SK-N-SH treated with all-trans-retinoic acid at 6 μM for 48 hours (cell line): ENCODE measurements around the gene GLI3.

Experiments used
- ATAC-seq: fragments of 200-7000 bp; cut with Tn5 transposase; 3 replicates; pipeline ENCODE4 v1.9.1; 2020; ENCODE audit warnings: mild to moderate bottlenecking, moderate library complexity
- ARNTL ChIP-seq: fragments of 450-650 bp; formaldehyde crosslinking; IDR thresholded peaks from 2 replicates; pipeline ENCODE4 v1.5.0; 2020; ENCODE audit warnings: low read depth, mild to moderate bottlenecking, moderate library complexity, borderline replicate concordance
- CREB5 ChIP-seq: fragments of 250-450 bp; sonication (Bioruptor Pico); IDR thresholded peaks from 2 replicates; pipeline ENCODE4 v1.5.1; 2020; ENCODE audit warnings: low read depth, mild to moderate bottlenecking, moderate library complexity
- CSDC2 ChIP-seq: fragments of 250-450 bp; sonication (Bioruptor Pico); IDR thresholded peaks from 2 replicates; pipeline ENCODE4 v1.5.0; 2020; ENCODE audit warnings: mild to moderate bottlenecking, moderate library complexity
- ESRRG ChIP-seq: fragments of 250-450 bp; sonication (Bioruptor Pico); IDR thresholded peaks from 2 replicates; pipeline ENCODE4 v1.6.1; 2021; ENCODE audit warnings: mild to moderate bottlenecking
- GLIS3 ChIP-seq: fragments of 250-450 bp; sonication (Bioruptor Pico); IDR thresholded peaks from 2 replicates; pipeline ENCODE4 v1.5.0; 2020; ENCODE audit warnings: mild to moderate bottlenecking, moderate library complexity
- ISL1 ChIP-seq: fragments of 250-450 bp; sonication (Bioruptor Pico); IDR thresholded peaks from 2 replicates; pipeline ENCODE4 v2.1.2; 2022; ENCODE audit warnings: mild to moderate bottlenecking, moderate library complexity
- OSR1 ChIP-seq: fragments of 250-450 bp; sonication (Bioruptor Pico); IDR thresholded peaks from 2 replicates; pipeline ENCODE4 v1.8.0; 2022; ENCODE audit warnings: moderate library complexity, mild to moderate bottlenecking, inconsistent platforms
- PPARA ChIP-seq: fragments of 250-450 bp; sonication (Bioruptor Pico); IDR thresholded peaks from 2 replicates; pipeline ENCODE4 v1.5.0; 2020; ENCODE audit warnings: mild to moderate bottlenecking, borderline replicate concordance
- RARB ChIP-seq: fragments of 250-450 bp; sonication (Bioruptor Pico); IDR thresholded peaks from 2 replicates; pipeline ENCODE4 v1.8.0; 2021; ENCODE audit warnings: mild to moderate bottlenecking, moderate library complexity
- SNAI2 ChIP-seq: fragments of 250-450 bp; sonication (Bioruptor Pico); IDR thresholded peaks from 2 replicates; pipeline ENCODE4 v1.5.0; 2020; ENCODE audit warnings: mild to moderate bottlenecking, moderate library complexity
- TCF4 ChIP-seq: fragments of 250-450 bp; sonication (Bioruptor Pico); IDR thresholded peaks from 2 replicates; pipeline ENCODE4 v1.8.0; 2021; ENCODE audit warnings: mild to moderate bottlenecking, moderate library complexity, borderline replicate concordance
- TOX ChIP-seq: fragments of 250-450 bp; sonication (Bioruptor Pico); IDR thresholded peaks from 2 replicates; pipeline ENCODE4 v1.8.0; 2021; ENCODE audit warnings: mild to moderate bottlenecking, moderate library complexity, borderline replicate concordance
- ZC3H10 ChIP-seq: fragments of 250-450 bp; sonication (Bioruptor Pico); IDR thresholded peaks from 2 replicates; pipeline ENCODE4 v1.5.1; 2021; ENCODE audit warnings: mild to moderate bottlenecking, moderate library complexity
- ZFP3 ChIP-seq: fragments of 250-450 bp; sonication (Bioruptor Pico); IDR thresholded peaks from 2 replicates; pipeline ENCODE4 v1.5.0; 2020; ENCODE audit warnings: mild to moderate bottlenecking, moderate library complexity
- ZFP30 ChIP-seq: fragments of 450-650 bp; formaldehyde crosslinking; IDR thresholded peaks from 2 replicates; pipeline ENCODE4 v1.5.0; 2022; ENCODE audit warnings: mild to moderate bottlenecking, moderate library complexity
- ZNF565 ChIP-seq: fragments of 450-650 bp; formaldehyde crosslinking; conservative IDR thresholded peaks from 2 replicates; pipeline ENCODE4 v1.5.0; 2020; ENCODE audit warnings: low read depth, mild to moderate bottlenecking, moderate library complexity
- ZNF70 ChIP-seq: fragments of 450-650 bp; formaldehyde crosslinking; IDR thresholded peaks from 2 replicates; pipeline ENCODE4 v1.5.0; 2020; ENCODE audit warnings: mild to moderate bottlenecking, moderate library complexity
- ZNF8 ChIP-seq: fragments of 450-650 bp; formaldehyde crosslinking; IDR thresholded peaks from 2 replicates; pipeline ENCODE4 v1.5.0; 2020; ENCODE audit warnings: mild to moderate bottlenecking, moderate library complexity
- TF ChIP-seq, protein P1 (sequence below): fragments of 250-450 bp; sonication (Bioruptor Pico); IDR thresholded peaks from 2 replicates; pipeline ENCODE4 v1.8.0; 2020; ENCODE audit warnings: mild to moderate bottlenecking, moderate library complexity, borderline replicate concordance
- TF ChIP-seq, protein P2 (sequence below): fragments of 250-450 bp; sonication (Bioruptor Pico); IDR thresholded peaks from 2 replicates; pipeline ENCODE4 v1.5.1; 2021; ENCODE audit warnings: mild to moderate bottlenecking, moderate library complexity
- TF ChIP-seq, protein P3 (sequence below): fragments of 250-450 bp; sonication (Bioruptor Pico); IDR thresholded peaks from 2 replicates; pipeline ENCODE4 v1.5.0; 2020; ENCODE audit warnings: mild to moderate bottlenecking, moderate library complexity

Gene GLI3

DNA sequence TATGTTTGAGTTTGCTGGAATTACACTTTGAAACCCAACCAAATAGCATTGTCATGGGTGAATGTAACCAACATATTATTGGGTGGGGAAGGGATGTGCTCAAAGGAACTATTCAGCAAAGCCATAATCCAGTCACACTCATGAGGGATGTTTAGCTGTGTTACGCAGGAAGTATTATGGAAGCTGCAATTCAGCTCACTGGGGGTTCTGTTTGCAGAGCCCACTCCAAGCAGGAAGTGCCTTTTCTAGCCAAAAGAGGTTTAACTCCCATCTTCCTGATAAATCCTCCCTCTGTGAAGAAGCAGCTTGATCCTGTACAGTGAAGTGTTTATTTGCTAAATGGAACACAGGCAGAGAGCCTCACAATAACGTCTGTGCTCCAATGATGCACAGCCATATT lies 172.5 kb downstream of the GLI3 start:
- ATAC-seq, result no peak
- TF ChIP-seq, protein P1, sequence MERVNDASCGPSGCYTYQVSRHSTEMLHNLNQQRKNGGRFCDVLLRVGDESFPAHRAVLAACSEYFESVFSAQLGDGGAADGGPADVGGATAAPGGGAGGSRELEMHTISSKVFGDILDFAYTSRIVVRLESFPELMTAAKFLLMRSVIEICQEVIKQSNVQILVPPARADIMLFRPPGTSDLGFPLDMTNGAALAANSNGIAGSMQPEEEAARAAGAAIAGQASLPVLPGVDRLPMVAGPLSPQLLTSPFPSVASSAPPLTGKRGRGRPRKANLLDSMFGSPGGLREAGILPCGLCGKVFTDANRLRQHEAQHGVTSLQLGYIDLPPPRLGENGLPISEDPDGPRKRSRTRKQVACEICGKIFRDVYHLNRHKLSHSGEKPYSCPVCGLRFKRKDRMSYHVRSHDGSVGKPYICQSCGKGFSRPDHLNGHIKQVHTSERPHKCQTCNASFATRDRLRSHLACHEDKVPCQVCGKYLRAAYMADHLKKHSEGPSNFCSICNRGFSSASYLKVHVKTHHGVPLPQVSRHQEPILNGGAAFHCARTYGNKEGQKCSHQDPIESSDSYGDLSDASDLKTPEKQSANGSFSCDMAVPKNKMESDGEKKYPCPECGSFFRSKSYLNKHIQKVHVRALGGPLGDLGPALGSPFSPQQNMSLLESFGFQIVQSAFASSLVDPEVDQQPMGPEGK, result no peak
- TF ChIP-seq ZNF565 (CRISPR knock-in tag) (no peak), ESRRG (CRISPR knock-in tag) (no peak), TOX (CRISPR knock-in tag) (no peak), SNAI2 (CRISPR knock-in tag) (no peak), CSDC2 (CRISPR knock-in tag) (no peak), PPARA (CRISPR knock-in tag) (no peak), ZNF70 (no peak), ZNF8 (CRISPR knock-in tag) (no peak), ZFP3 (no peak), RARB (CRISPR knock-in tag) (no peak)

- TF ChIP-seq ISL1 (CRISPR knock-in tag) (no peak), ESRRG (CRISPR knock-in tag) (no peak), ZFP3 (no peak), ARNTL (CRISPR knock-in tag) (no peak), TOX (CRISPR knock-in tag) (no peak), ZFP30 (CRISPR knock-in tag) (no peak), ZC3H10 (CRISPR knock-in tag) (no peak), CREB5 (no peak), ZNF70 (no peak), TCF4 (CRISPR knock-in tag) (no peak)
- no peak for ATAC-seq
Observed at GRCh38 chr7:42059275-42059674, 177.7 kb downstream of the GLI3 start.

DNA sequence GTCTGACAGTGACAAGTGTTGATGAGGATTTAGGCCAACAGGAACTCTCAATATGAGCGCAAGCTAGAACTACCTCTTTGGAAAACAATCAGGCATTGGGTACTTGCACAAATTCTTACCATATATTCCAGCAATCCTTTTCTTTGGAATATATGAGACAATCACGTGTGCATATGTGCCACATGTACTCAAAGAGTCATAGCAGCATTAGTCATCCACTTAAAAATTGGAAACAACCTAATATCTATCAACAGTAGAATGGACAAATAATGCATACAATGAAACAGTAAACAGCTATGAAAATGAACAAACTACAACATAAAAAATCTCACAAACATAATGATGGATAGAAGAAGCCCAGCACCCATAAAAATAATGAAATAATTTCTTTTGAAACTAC lies 179.7 kb downstream of the GLI3 start:
- TF ChIP-seq TOX (CRISPR knock-in tag), result no peak
- no peak for TF ChIP-seq SNAI2 (CRISPR knock-in tag)
- no peak for TF ChIP-seq RARB (CRISPR knock-in tag)
- TF ChIP-seq, protein P2, sequence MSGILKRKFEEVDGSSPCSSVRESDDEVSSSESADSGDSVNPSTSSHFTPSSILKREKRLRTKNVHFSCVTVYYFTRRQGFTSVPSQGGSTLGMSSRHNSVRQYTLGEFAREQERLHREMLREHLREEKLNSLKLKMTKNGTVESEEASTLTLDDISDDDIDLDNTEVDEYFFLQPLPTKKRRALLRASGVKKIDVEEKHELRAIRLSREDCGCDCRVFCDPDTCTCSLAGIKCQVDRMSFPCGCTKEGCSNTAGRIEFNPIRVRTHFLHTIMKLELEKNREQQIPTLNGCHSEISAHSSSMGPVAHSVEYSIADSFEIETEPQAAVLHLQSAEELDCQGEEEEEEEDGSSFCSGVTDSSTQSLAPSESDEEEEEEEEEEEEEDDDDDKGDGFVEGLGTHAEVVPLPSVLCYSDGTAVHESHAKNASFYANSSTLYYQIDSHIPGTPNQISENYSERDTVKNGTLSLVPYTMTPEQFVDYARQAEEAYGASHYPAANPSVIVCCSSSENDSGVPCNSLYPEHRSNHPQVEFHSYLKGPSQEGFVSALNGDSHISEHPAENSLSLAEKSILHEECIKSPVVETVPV (CRISPR knock-in tag), result no peak
- TF ChIP-seq OSR1 (CRISPR knock-in tag), result no peak
- TF ChIP-seq, protein P1, result no peak
- TF ChIP-seq GLIS3 (CRISPR knock-in tag), result no peak
- TF ChIP-seq, protein P3, sequence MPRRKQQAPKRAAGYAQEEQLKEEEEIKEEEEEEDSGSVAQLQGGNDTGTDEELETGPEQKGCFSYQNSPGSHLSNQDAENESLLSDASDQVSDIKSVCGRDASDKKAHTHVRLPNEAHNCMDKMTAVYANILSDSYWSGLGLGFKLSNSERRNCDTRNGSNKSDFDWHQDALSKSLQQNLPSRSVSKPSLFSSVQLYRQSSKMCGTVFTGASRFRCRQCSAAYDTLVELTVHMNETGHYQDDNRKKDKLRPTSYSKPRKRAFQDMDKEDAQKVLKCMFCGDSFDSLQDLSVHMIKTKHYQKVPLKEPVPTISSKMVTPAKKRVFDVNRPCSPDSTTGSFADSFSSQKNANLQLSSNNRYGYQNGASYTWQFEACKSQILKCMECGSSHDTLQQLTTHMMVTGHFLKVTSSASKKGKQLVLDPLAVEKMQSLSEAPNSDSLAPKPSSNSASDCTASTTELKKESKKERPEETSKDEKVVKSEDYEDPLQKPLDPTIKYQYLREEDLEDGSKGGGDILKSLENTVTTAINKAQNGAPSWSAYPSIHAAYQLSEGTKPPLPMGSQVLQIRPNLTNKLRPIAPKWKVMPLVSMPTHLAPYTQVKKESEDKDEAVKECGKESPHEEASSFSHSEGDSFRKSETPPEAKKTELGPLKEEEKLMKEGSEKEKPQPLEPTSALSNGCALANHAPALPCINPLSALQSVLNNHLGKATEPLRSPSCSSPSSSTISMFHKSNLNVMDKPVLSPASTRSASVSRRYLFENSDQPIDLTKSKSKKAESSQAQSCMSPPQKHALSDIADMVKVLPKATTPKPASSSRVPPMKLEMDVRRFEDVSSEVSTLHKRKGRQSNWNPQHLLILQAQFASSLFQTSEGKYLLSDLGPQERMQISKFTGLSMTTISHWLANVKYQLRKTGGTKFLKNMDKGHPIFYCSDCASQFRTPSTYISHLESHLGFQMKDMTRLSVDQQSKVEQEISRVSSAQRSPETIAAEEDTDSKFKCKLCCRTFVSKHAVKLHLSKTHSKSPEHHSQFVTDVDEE, result no peak
- TF ChIP-seq ESRRG (CRISPR knock-in tag), result no peak
- no peak for TF ChIP-seq ISL1 (CRISPR knock-in tag)
- TF ChIP-seq ZNF70, result no peak
- no peak for ATAC-seq
